ENCODE results near the gene G6PC3. TPM values are rescaled to one million over a fixed set of nuclear protein-coding genes. Genes with fewer than 3 reads are reported as not detected.
A peak's percentile ranks its signal among the peaks of the same experiment; 100 is the strongest.
"Not testable (repeated sequence)": the region's sequence is repeated elsewhere in the genome, so short reads cannot be mapped to it uniquely, and the experiment has no call there.

Gene G6PC3
- 181 TPM for polyA plus RNA-seq (2013, experiment 1 of 2)
- 184 TPM for polyA plus RNA-seq (2013, experiment 2 of 2)

DNA sequence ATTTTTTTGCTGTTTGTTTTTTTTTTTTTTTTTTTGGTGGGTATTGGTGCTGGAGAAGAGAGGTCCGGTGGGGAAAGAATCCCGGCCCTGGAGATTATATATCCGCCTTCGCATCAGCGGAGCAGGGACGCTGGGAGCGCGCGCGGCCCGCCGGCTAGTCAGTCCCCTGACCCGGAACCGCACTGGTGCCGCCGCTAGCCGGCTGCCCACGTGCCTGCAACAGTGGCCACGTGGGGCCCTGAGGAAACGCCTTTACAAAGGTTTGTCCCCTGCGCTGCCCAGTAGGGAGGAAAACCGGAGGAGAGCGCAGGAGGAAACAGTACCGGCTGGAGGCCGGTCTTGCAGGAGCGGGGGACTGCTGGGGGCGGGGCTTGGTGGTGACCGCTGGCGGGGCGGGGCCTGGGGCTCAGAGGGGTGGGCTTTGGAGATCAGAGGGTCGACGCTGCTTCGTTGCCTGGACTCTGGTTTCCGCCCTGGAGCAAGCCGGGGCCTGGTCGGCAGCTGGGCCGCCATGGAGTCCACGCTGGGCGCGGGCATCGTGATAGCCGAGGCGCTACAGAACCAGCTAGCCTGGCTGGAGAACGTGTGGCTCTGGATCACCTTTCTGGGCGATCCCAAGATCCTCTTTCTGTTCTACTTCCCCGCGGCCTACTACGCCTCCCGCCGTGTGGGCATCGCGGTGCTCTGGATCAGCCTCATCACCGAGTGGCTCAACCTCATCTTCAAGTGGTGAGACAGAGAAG, at the start of gene G6PC3:
Gene G6PC3, plus strand, starts transcription at position 281 of the 743 bp plus-strand sequence. Its CDS starts 231 bp downstream, at position 512.
- peak within 1 kb of the TSS; percentile 87 for H3K27ac ChIP-seq (ENCODE audit: low read depth, low read length)
- no peaks in the 10 kb centered on the region for H3K27me3 ChIP-seq (ENCODE audit: insufficient read depth, low read length, poor library complexity)
- peak within 1 kb of the TSS; percentile 97 for H3K56ac ChIP-seq (ENCODE audit: low read length)
- no peak within 1 kb of the TSS for H4K8ac ChIP-seq (ENCODE audit: low read depth, low read length)
- H3K79me2 ChIP-seq (ENCODE audit: control insufficient read depth, insufficient read depth, low read length) = peaks cover 15% of the 10 kb centered on the region
- peak within 1 kb of the TSS; percentile 70 for H2BK5ac ChIP-seq (ENCODE audit: low read length)
- H4K5ac ChIP-seq (ENCODE audit: low read length) = no peak within 1 kb of the TSS
- H3K4ac ChIP-seq (ENCODE audit: low read depth, low read length) = peak within 1 kb of the TSS; percentile 20
- H3K36me3 ChIP-seq (ENCODE audit: control insufficient read depth, insufficient read depth, low read length) = no peaks in the 10 kb centered on the region
- peak; percentile 100 for DNase-seq
- peaks cover 2% of the 10 kb centered on the region for H3K79me1 ChIP-seq (ENCODE audit: low read length)
- no CpG with 5 or more reads among the region's 53 CpGs for WGBS (ENCODE audit: extremely low coverage, insufficient coverage, low lambda C conversion rate)
- peak within 1 kb of the TSS; percentile 44 for H3K4me2 ChIP-seq (ENCODE audit: low read length)
- H3K4me1 ChIP-seq (ENCODE audit: control insufficient read depth, low read depth, low read length) = peaks cover 2% of the 10 kb centered on the region
- peak within 1 kb of the TSS; percentile 90 for H3K9ac ChIP-seq (ENCODE audit: low read length)
- H2BK15ac ChIP-seq (replicated peaks; ENCODE audit: low read depth) = no peak within 1 kb of the TSS
- H3K23ac ChIP-seq (ENCODE audit: low read length) = peak within 1 kb of the TSS; percentile 25
- no peak within 1 kb of the TSS for H2AK5ac ChIP-seq (ENCODE audit: low read length)
- H2BK120ac ChIP-seq (ENCODE audit: low read depth, low read length) = peak within 1 kb of the TSS; percentile 79
- H3K18ac ChIP-seq (ENCODE audit: low read length) = peak within 1 kb of the TSS; percentile 81
- peak within 1 kb of the TSS; percentile 60 for H3K4me3 ChIP-seq (ENCODE audit: low read length)

- not testable (repeated sequence) for H4K8ac ChIP-seq (ENCODE audit: low read depth, low read length); H3K56ac ChIP-seq (ENCODE audit: low read length); H3K23ac ChIP-seq (ENCODE audit: low read length); H3K18ac ChIP-seq (ENCODE audit: low read length); H2BK15ac ChIP-seq (replicated peaks; ENCODE audit: low read depth); H3K79me2 ChIP-seq (ENCODE audit: control insufficient read depth, insufficient read depth, low read length); H3K4me2 ChIP-seq (ENCODE audit: low read length); H3K4me3 ChIP-seq (ENCODE audit: low read length); H2BK120ac ChIP-seq (ENCODE audit: low read depth, low read length); H3K9ac ChIP-seq (ENCODE audit: low read length); H3K79me1 ChIP-seq (ENCODE audit: low read length); H3K36me3 ChIP-seq (ENCODE audit: control insufficient read depth, insufficient read depth, low read length); H3K27me3 ChIP-seq (ENCODE audit: insufficient read depth, low read length, poor library complexity); DNase-seq; H2AK5ac ChIP-seq (ENCODE audit: low read length); H3K4ac ChIP-seq (ENCODE audit: low read depth, low read length); H4K5ac ChIP-seq (ENCODE audit: low read length); H3K27ac ChIP-seq (ENCODE audit: low read depth, low read length); H2BK5ac ChIP-seq (ENCODE audit: low read length); H3K4me1 ChIP-seq (ENCODE audit: control insufficient read depth, low read depth, low read length)
- WGBS (ENCODE audit: extremely low coverage, insufficient coverage, low lambda C conversion rate) = no CpG with 5 or more reads among the region's 7 CpGs
These were observed 49.3 kb upstream of the G6PC3 start for GRCh38 chr17:44021227-44021626.

DNA sequence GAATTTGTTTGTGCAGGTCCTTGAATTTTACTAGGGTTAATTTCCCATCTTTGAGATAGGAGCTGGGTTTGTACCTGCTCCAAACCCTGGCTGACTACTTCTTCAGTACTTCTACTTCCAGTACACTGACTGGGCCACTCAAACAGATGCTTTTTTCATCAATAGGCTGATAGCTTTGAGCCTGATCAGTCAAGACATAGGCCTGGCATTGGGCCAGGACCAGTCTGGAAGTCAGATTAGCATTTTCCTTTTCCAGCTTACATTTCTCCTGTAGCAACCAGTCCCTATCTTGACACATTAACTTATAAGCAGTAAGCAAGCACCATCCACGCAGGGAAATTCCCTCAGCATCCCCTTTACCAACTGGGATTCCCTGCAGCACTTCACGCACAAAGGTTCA, 48.3 kb upstream of the G6PC3 start:
- Histone ChIP-seq H2BK120ac (ENCODE audit: low read depth, low read length) (no peak overlapping the region), H3K27me3 (ENCODE audit: insufficient read depth, low read length, poor library complexity) (no peaks in the 10 kb centered on the region), H2AK5ac (ENCODE audit: low read length) (no peak overlapping the region), H3K56ac (ENCODE audit: low read length) (no peak overlapping the region), H3K9ac (ENCODE audit: low read length) (no peak overlapping the region), H3K4me3 (ENCODE audit: low read length) (no peak overlapping the region), H2BK15ac (replicated peaks; ENCODE audit: low read depth) (no peak overlapping the region), H3K79me1 (ENCODE audit: low read length) (no peaks in the 10 kb centered on the region), H4K8ac (ENCODE audit: low read depth, low read length) (no peak overlapping the region), H3K4me2 (ENCODE audit: low read length) (no peak overlapping the region), H4K5ac (ENCODE audit: low read length) (no peak overlapping the region), H3K4ac (ENCODE audit: low read depth, low read length) (no peak overlapping the region), H3K36me3 (ENCODE audit: control insufficient read depth, insufficient read depth, low read length) (no peaks in the 10 kb centered on the region), H3K18ac (ENCODE audit: low read length) (no peak overlapping the region), H2BK5ac (ENCODE audit: low read length) (no peak overlapping the region), H3K27ac (ENCODE audit: low read depth, low read length) (no peak overlapping the region), H3K79me2 (ENCODE audit: control insufficient read depth, insufficient read depth, low read length) (no peaks in the 10 kb centered on the region), H3K23ac (ENCODE audit: low read length) (no peak overlapping the region), H3K4me1 (ENCODE audit: control insufficient read depth, low read depth, low read length) (no peaks in the 10 kb centered on the region)
- no CpG with 5 or more reads among the region's 2 CpGs for WGBS (ENCODE audit: extremely low coverage, insufficient coverage, low lambda C conversion rate)
- no peak for DNase-seq

GRCh38 chr17:44023545-44024270, 46.8 kb upstream of the G6PC3 start:
- Histone ChIP-seq H3K27ac (ENCODE audit: low read depth, low read length) (no peak overlapping the region), H2BK15ac (replicated peaks; ENCODE audit: low read depth) (no peak overlapping the region), H2BK5ac (ENCODE audit: low read length) (no peak overlapping the region), H3K79me2 (ENCODE audit: control insufficient read depth, insufficient read depth, low read length) (no peaks in the 10 kb centered on the region), H3K56ac (ENCODE audit: low read length) (no peak overlapping the region), H3K4me2 (ENCODE audit: low read length) (no peak overlapping the region), H3K18ac (ENCODE audit: low read length) (no peak overlapping the region), H2AK5ac (ENCODE audit: low read length) (no peak overlapping the region), H2BK120ac (ENCODE audit: low read depth, low read length) (no peak overlapping the region), H3K4me3 (ENCODE audit: low read length) (no peak overlapping the region), H3K9ac (ENCODE audit: low read length) (no peak overlapping the region), H3K27me3 (ENCODE audit: insufficient read depth, low read length, poor library complexity) (no peaks in the 10 kb centered on the region), H4K5ac (ENCODE audit: low read length) (no peak overlapping the region), H3K4me1 (ENCODE audit: control insufficient read depth, low read depth, low read length) (no peaks in the 10 kb centered on the region), H3K79me1 (ENCODE audit: low read length) (no peaks in the 10 kb centered on the region), H4K8ac (ENCODE audit: low read depth, low read length) (no peak overlapping the region), H3K36me3 (ENCODE audit: control insufficient read depth, insufficient read depth, low read length) (no peaks in the 10 kb centered on the region), H3K23ac (ENCODE audit: low read length) (no peak overlapping the region), H3K4ac (ENCODE audit: low read depth, low read length) (no peak overlapping the region)
- no CpG with 5 or more reads among the region's 22 CpGs for WGBS (ENCODE audit: extremely low coverage, insufficient coverage, low lambda C conversion rate)
- DNase-seq = no peak

GRCh38 chr17:44024271-44024663, 46.3 kb upstream of the G6PC3 start:
- Histone ChIP-seq H3K27me3 (ENCODE audit: insufficient read depth, low read length, poor library complexity) (no peaks in the 10 kb centered on the region), H3K36me3 (ENCODE audit: control insufficient read depth, insufficient read depth, low read length) (no peaks in the 10 kb centered on the region), H3K9ac (ENCODE audit: low read length) (no peak overlapping the region), H3K79me2 (ENCODE audit: control insufficient read depth, insufficient read depth, low read length) (no peaks in the 10 kb centered on the region), H4K8ac (ENCODE audit: low read depth, low read length) (no peak overlapping the region), H4K5ac (ENCODE audit: low read length) (no peak overlapping the region), H3K4me3 (ENCODE audit: low read length) (no peak overlapping the region), H3K4me2 (ENCODE audit: low read length) (no peak overlapping the region), H3K23ac (ENCODE audit: low read length) (no peak overlapping the region), H2AK5ac (ENCODE audit: low read length) (no peak overlapping the region), H2BK120ac (ENCODE audit: low read depth, low read length) (no peak overlapping the region), H2BK5ac (ENCODE audit: low read length) (no peak overlapping the region), H3K56ac (ENCODE audit: low read length) (no peak overlapping the region), H3K4ac (ENCODE audit: low read depth, low read length) (no peak overlapping the region), H2BK15ac (replicated peaks; ENCODE audit: low read depth) (no peak overlapping the region), H3K18ac (ENCODE audit: low read length) (no peak overlapping the region), H3K4me1 (ENCODE audit: control insufficient read depth, low read depth, low read length) (no peaks in the 10 kb centered on the region), H3K79me1 (ENCODE audit: low read length) (no peaks in the 10 kb centered on the region), H3K27ac (ENCODE audit: low read depth, low read length) (no peak overlapping the region)
- no peak for DNase-seq
- no CpG with 5 or more reads among the region's 6 CpGs for WGBS (ENCODE audit: extremely low coverage, insufficient coverage, low lambda C conversion rate)

Measured in mesendoderm (in vitro differentiated cells).